SK-N-SH (cell line): ENCODE results near the gene HIF3A. TPM values are rescaled to one million over a fixed set of nuclear protein-coding genes. Genes with fewer than 3 reads are reported as not detected.

Source experiments
- CTCF ChIA-PET: fragments of 300-600, 350-600 bp; formaldehyde crosslinking; extraction: SDS; loops from one replicate; lab custom pipeline; 2021; lab: Yijun Ruan, JAX
- POLR2A ChIA-PET: fragments of 350-600 bp; sonication (Branson Sonifier 250); formaldehyde crosslinking; extraction: SDS; loops from one replicate; lab custom pipeline; 2020; ENCODE audit warnings: antibody characterized with exemption, inconsistent platforms; lab: Yijun Ruan, JAX
- DNase-seq: peaks from one replicate; pipeline ENCODE4 v3.0.0; 2012
- H2AFZ ChIP-seq: fragments of 200-600 bp; sonication (generic); 2 replicates; pipeline ENCODE4 v1.8.1; 2016; ENCODE audit warnings: antibody characterized with exemption, mild to moderate bottlenecking, low read depth
- H3F3A ChIP-seq: fragments of 200-600 bp; sonication (generic); replicated peaks from 2 replicates; pipeline ENCODE3; 2016; ENCODE audit warnings: antibody characterized with exemption, mild to moderate bottlenecking; ENCODE audit not compliant: insufficient read depth
- H3K27ac ChIP-seq, 2 experiments: fragments of 200-500 bp in 1 of 2; fragments of 200-600 bp in 1 of 2; sonication (Bioruptor generic) in 1 of 2; sonication (generic), shearing (Covaris generic) in 1 of 2; 2 replicates each; pipeline versions ENCODE4 v1.5.1 to v1.6.1; 2014 to 2016; ENCODE audit warnings: low read depth in 2 of 2, inconsistent platforms in 1 of 2, low read length in 1 of 2, mild to moderate bottlenecking in 1 of 2, mixed read lengths in 1 of 2
- H3K27me3 ChIP-seq: fragments of 200-600 bp; sonication (generic), shearing (Covaris generic); 2 replicates; pipeline ENCODE4 v1.6.1; 2016; ENCODE audit warnings: mixed run types; ENCODE audit not compliant: insufficient read depth
- H3K36me3 ChIP-seq, 2 experiments: fragments of 200-500 bp in 1 of 2; fragments of 200-600 bp in 1 of 2; sonication (Bioruptor generic) in 1 of 2; sonication (generic) in 1 of 2; replicated peaks in 1 of 2; 2 replicates each; pipeline versions ENCODE3 to v1.5.1; 2014 to 2016; ENCODE audit warnings: low read length in 1 of 2, mild to moderate bottlenecking in 1 of 2; ENCODE audit not compliant: insufficient read depth in 2 of 2, control insufficient read depth in 1 of 2
- H3K4me1 ChIP-seq, 2 experiments: fragments of 200-500 bp in 1 of 2; fragments of 200-600 bp in 1 of 2; sonication (Bioruptor generic) in 1 of 2; sonication (generic), shearing (Covaris generic) in 1 of 2; 2 replicates each; pipeline versions ENCODE4 v1.5.1 to v1.6.1; 2014 to 2016; ENCODE audit warnings: low read depth in 1 of 2, low read length in 1 of 2, mixed run types in 1 of 2; ENCODE audit not compliant: insufficient read depth in 2 of 2, control insufficient read depth in 1 of 2
- H3K4me2 ChIP-seq: fragments of 200-600 bp; sonication (generic), shearing (Covaris generic); 2 replicates; pipeline ENCODE4 v1.6.1; 2017; ENCODE audit warnings: mixed run types
- H3K4me3 ChIP-seq, 2 experiments: fragments of 200-500 bp in 1 of 2; fragments of 200-600 bp in 1 of 2; sonication (Bioruptor generic) in 1 of 2; sonication (generic), shearing (Covaris generic) in 1 of 2; 2 replicates each; pipeline versions ENCODE4 v1.5.1 to v1.8.1; 2014 to 2016; ENCODE audit warnings: low read depth in 2 of 2, inconsistent platforms in 1 of 2, low read length in 1 of 2, mild to moderate bottlenecking in 1 of 2, mixed read lengths in 1 of 2, moderate library complexity in 1 of 2
- H3K79me2 ChIP-seq: fragments of 200-600 bp; sonication (generic); 2 replicates; pipeline ENCODE4 v1.8.1; 2017; ENCODE audit warnings: mild to moderate bottlenecking; ENCODE audit not compliant: insufficient read depth
- H3K9ac ChIP-seq: fragments of 200-600 bp; sonication (generic); 2 replicates; pipeline ENCODE4 v1.6.1; 2017; ENCODE audit warnings: mixed run types
- H3K9me2 ChIP-seq: fragments of 200-600 bp; sonication (generic); 2 replicates; pipeline ENCODE4 v1.6.1; 2017; ENCODE audit warnings: mixed run types
- H3K9me3 ChIP-seq: fragments of 200-600 bp; sonication (generic); 2 replicates; pipeline ENCODE4 v1.6.1; 2017; ENCODE audit warnings: mixed run types, mild to moderate bottlenecking, moderate library complexity
- H4K20me1 ChIP-seq: fragments of 200-600 bp; sonication (generic); 2 replicates; pipeline ENCODE4 v1.6.1; 2017; ENCODE audit warnings: mild to moderate bottlenecking, mixed run types; ENCODE audit not compliant: insufficient read depth
- CHD2 ChIP-seq: fragments of 150-350 bp; IDR thresholded peaks from 2 replicates; pipeline ENCODE4 v1.6.1; 2018; ENCODE audit warnings: low read length; ENCODE audit not compliant: partially characterized antibody
- ELF1 ChIP-seq: IDR thresholded peaks from 2 replicates; pipeline ENCODE4 v1.4.0; 2012
- FOXJ3 ChIP-seq: sonication (generic); formaldehyde crosslinking; IDR thresholded peaks from 2 replicates; pipeline ENCODE4 v1.5.1; 2020; ENCODE audit warnings: mild to moderate bottlenecking, missing genetic modification reagents
- FOXM1 ChIP-seq: IDR thresholded peaks from 2 replicates; pipeline ENCODE4 v1.4.0; 2012; ENCODE audit warnings: low read depth, mild to moderate bottlenecking
- GABPA ChIP-seq: IDR thresholded peaks from 2 replicates; pipeline ENCODE4 v1.4.0; 2012; ENCODE audit warnings: low read depth, mild to moderate bottlenecking
- GATA2 ChIP-seq: sonication (generic); formaldehyde crosslinking; IDR thresholded peaks from 2 replicates; pipeline ENCODE4 v1.5.0; 2020; ENCODE audit warnings: mild to moderate bottlenecking, missing genetic modification reagents
- JUND ChIP-seq: IDR thresholded peaks from 2 replicates; pipeline ENCODE4 v1.4.0; 2012
- MXI1 ChIP-seq: IDR thresholded peaks from 2 replicates; pipeline ENCODE4 v1.6.1; 2012; ENCODE audit warnings: mild to moderate bottlenecking, low read depth, low read length, improper control_type of control experiment
- RXRA ChIP-seq: IDR thresholded peaks from 2 replicates; pipeline ENCODE4 v1.4.0; 2012; ENCODE audit warnings: low read depth, mild to moderate bottlenecking, borderline replicate concordance
- SIN3A ChIP-seq: IDR thresholded peaks from 2 replicates; pipeline ENCODE4 v1.6.1; 2012; ENCODE audit warnings: low read depth, mild to moderate bottlenecking, low read length, moderate library complexity, borderline replicate concordance
- SMC3 ChIP-seq: IDR thresholded peaks from 2 replicates; pipeline ENCODE4 v1.6.1; 2012; ENCODE audit warnings: low read depth, low read length, improper control_type of control experiment
- TAF1 ChIP-seq: IDR thresholded peaks from 2 replicates; pipeline ENCODE4 v1.6.1; 2012; ENCODE audit warnings: low read depth, mild to moderate bottlenecking, low read length, moderate library complexity, borderline replicate concordance
- TEAD4 ChIP-seq: IDR thresholded peaks from 2 replicates; pipeline ENCODE4 v1.4.0; 2012; ENCODE audit warnings: mild to moderate bottlenecking, borderline replicate concordance; ENCODE audit not compliant: insufficient read depth
- WGBS: methylation state at CpG from one replicate; pipeline ENCODE4 v1.1.6; 2017; ENCODE audit warnings: low lambda C conversion rate; 5-methylcytosine and 5-hydroxymethylcytosine counted together
- polyA plus RNA-seq, 3 experiments: library from polyadenylated mRNA; depleted of rRNA; stranded (reverse); fragments of >200 nt; gene quantifications; 2 replicates each; pipeline ENCODE4 v1.2.3, GENCODE V29; 2012
- TF ChIP-seq, protein P1 (sequence below): IDR thresholded peaks from 2 replicates; pipeline ENCODE4; 2012
- TF ChIP-seq, protein P2 (sequence below): fragments of 150-350 bp; IDR thresholded peaks from 2 replicates; pipeline ENCODE4 v1.6.1; 2016; ENCODE audit warnings: mild to moderate bottlenecking, low read depth, low read length
- TF ChIP-seq, protein P3 (sequence below): fragments of 200-600 bp; sonication (generic); IDR thresholded peaks from 2 replicates; pipeline ENCODE4 v1.6.1; 2017; ENCODE audit warnings: antibody characterized with exemption, mild to moderate bottlenecking, moderate library complexity
- TF ChIP-seq, protein P4 (sequence below): IDR thresholded peaks from 2 replicates; pipeline ENCODE4 v1.4.0; 2012; ENCODE audit warnings: low read depth, borderline replicate concordance

The HIF3A gene
- polyA plus RNA-seq (2012; rRNA removed): 0.92 and 0.96 TPM in 2 replicates
- 0.21 and 0.49 TPM in 2 replicates for polyA plus RNA-seq (2012; cell fraction: cytosol; rRNA removed)
- polyA plus RNA-seq (2012; cell fraction: nucleus; rRNA removed): 4.6 and 5.9 TPM in 2 replicates

DNA sequence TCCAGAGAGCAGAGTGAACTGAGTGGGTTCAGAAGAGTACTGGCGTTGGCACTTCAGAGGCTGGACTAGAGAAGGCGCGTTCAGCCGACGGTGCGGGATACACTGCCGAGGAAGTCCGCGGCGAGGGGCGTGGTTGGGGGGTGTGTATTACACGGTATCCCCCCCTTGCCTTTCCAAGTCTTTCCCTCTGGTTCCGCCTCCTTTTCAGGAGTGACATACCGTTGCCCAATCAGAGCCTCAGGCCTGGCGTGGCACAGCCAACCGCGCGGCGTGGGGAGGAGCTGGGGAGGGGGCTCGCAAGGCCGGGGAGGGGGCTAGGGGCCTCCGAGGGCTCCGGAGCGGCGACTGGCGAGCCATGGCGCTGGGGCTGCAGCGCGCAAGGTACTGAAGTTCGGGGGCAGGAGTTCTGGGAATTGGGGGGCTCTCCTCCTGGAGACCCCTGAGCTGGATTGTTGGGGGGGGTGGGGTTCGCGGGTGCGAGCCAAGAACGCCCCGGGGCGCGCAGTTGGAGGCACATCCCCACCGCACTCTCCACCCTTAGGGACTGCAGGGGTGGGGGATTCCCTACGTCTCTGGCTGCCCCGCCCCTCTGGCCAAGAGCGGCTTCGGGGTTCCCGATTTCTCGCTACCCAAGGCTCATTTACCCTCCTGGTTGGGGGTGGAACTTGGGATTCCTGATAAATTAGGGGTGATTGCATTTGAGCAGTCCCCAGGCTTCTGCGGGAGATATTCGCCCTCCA is at the start of gene HIF3A:
TSS of gene HIF3A (plus strand) at position 321 of the 740 bp plus-strand sequence. CDS start at position 356, 35 bp downstream.
- POLR2A ChIA-PET: no interaction called here
- peak; percentile 30 for TF ChIP-seq CHD2
- TF ChIP-seq, protein P1, sequence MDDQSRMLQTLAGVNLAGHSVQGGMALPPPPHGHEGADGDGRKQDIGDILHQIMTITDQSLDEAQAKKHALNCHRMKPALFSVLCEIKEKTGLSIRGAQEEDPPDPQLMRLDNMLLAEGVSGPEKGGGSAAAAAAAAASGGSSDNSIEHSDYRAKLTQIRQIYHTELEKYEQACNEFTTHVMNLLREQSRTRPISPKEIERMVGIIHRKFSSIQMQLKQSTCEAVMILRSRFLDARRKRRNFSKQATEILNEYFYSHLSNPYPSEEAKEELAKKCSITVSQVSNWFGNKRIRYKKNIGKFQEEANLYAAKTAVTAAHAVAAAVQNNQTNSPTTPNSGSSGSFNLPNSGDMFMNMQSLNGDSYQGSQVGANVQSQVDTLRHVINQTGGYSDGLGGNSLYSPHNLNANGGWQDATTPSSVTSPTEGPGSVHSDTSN: peak; percentile 95
- no peak for TF ChIP-seq FOXM1
- TF ChIP-seq MXI1: peak; percentile 14; the same call in 1 of the 2 replicates
- TF ChIP-seq, protein P2, sequence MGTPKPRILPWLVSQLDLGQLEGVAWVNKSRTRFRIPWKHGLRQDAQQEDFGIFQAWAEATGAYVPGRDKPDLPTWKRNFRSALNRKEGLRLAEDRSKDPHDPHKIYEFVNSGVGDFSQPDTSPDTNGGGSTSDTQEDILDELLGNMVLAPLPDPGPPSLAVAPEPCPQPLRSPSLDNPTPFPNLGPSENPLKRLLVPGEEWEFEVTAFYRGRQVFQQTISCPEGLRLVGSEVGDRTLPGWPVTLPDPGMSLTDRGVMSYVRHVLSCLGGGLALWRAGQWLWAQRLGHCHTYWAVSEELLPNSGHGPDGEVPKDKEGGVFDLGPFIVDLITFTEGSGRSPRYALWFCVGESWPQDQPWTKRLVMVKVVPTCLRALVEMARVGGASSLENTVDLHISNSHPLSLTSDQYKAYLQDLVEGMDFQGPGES: peak; percentile 59; the same call in 1 of the 2 replicates
- H3K4me1 ChIP-seq: peaks cover 15 to 34% of the 10 kb centered on the region in 2 experiments
- peak; percentile 90 for DNase-seq
- H3K27me3 ChIP-seq: no peaks in the 10 kb centered on the region
- CTCF ChIA-PET: interaction anchor here (0.7 to 7.7 kb wide), 6 partner anchors 14 to 268 kb away, joined by 3 to 70 read pairs (median 4); partner anchors contain the start of gene PPP5C
- H3K9ac ChIP-seq: peak within 1 kb of the TSS; percentile 22; the same call in 1 of the 2 replicates
- H3K79me2 ChIP-seq: no peaks in the 10 kb centered on the region
- peak within 1 kb of the TSS; percentile 66 for H3K4me2 ChIP-seq
- H3K27ac ChIP-seq: no peak within 1 kb of the TSS
- no peaks in the 10 kb centered on the region for H3F3A ChIP-seq
- no peaks in the 10 kb centered on the region for H3K9me2 ChIP-seq
- no peaks in the 10 kb centered on the region for H3K9me3 ChIP-seq
- H2AFZ ChIP-seq: peak within 1 kb of the TSS; percentile 39; the same call in 1 of the 2 replicates
- no peaks in the 10 kb centered on the region for H3K36me3 ChIP-seq
- H4K20me1 ChIP-seq: no peaks in the 10 kb centered on the region
- WGBS: 30% methylated on average over 18 of the region's 46 CpGs
- H3K4me3 ChIP-seq: peak within 1 kb of the TSS; percentile 33 to 48; a peak in 3 of 4 replicates

DNA sequence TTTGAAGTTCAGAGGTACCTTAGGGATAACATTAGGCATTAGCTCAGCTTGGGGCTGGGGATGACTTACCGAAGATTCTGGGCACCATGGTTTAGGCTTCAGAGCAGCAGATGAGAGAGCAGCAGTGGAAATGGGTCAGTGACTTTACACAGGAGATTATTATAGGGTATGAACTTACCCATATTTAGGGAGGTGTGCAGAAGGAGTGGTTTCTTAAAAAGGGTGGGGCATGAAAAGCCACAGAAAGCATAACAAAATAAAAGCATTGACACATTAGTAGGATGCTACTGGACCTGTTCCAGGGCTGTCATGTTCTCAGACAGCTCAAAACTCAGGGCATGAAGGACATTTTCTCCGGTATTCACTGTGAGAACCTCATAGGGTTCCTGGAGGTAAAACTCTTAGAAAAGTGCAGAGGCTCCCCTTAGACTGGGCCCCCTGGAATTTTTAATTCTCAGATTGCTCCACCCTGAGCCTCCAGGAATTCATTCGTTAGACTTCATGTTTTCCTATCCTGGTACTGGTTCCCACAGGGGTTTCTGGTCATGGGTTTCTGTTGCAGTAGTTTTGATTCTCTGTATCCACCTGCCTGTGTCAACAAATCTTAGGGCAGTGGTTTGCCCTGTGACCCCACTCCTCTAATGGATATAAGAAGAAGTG is 46.6 kb upstream of the HIF3A start:
- no peak for DNase-seq
- H3K4me2 ChIP-seq: no peak overlapping the region
- no peaks in the 10 kb centered on the region for H3K36me3 ChIP-seq
- whole genome bisulfite sequencing: 6% methylated on average over 3 of the region's 3 CpGs
- H3K79me2 ChIP-seq: no peaks in the 10 kb centered on the region
- peaks cover 86% of the 10 kb centered on the region for H3K27me3 ChIP-seq
- H3K9me2 ChIP-seq: no peaks in the 10 kb centered on the region
- CTCF ChIA-PET: interaction anchor here (1.2 to 1.8 kb wide), 3 partner anchors 15 to 222 kb away, joined by 4 to 5 read pairs (median 4); no protein-coding TSS in a partner anchor
- H3K9ac ChIP-seq: no peak overlapping the region
- no peak overlapping the region for H3K4me3 ChIP-seq
- H4K20me1 ChIP-seq: no peaks in the 10 kb centered on the region
- H3K27ac ChIP-seq: no peak overlapping the region
- H3K9me3 ChIP-seq: no peaks in the 10 kb centered on the region
- POLR2A ChIA-PET: no interaction called here
- no peaks in the 10 kb centered on the region for H3K4me1 ChIP-seq
- H3F3A ChIP-seq: no peaks in the 10 kb centered on the region
- no peak overlapping the region for H2AFZ ChIP-seq
- TF ChIP-seq FOXJ3 (CRISPR knock-in tag) (no peak), RXRA (no peak), GABPA (no peak), ELF1 (no peak), MXI1 (no peak), SIN3A (no peak), JUND (no peak), SMC3 (no peak), GATA2 (CRISPR knock-in tag) (no peak), TAF1 (no peak), CHD2 (no peak), FOXM1 (no peak), TEAD4 (no peak)
- TF ChIP-seq, protein P2: no peak
- TF ChIP-seq, protein P3, sequence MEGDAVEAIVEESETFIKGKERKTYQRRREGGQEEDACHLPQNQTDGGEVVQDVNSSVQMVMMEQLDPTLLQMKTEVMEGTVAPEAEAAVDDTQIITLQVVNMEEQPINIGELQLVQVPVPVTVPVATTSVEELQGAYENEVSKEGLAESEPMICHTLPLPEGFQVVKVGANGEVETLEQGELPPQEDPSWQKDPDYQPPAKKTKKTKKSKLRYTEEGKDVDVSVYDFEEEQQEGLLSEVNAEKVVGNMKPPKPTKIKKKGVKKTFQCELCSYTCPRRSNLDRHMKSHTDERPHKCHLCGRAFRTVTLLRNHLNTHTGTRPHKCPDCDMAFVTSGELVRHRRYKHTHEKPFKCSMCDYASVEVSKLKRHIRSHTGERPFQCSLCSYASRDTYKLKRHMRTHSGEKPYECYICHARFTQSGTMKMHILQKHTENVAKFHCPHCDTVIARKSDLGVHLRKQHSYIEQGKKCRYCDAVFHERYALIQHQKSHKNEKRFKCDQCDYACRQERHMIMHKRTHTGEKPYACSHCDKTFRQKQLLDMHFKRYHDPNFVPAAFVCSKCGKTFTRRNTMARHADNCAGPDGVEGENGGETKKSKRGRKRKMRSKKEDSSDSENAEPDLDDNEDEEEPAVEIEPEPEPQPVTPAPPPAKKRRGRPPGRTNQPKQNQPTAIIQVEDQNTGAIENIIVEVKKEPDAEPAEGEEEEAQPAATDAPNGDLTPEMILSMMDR: no peak
- TF ChIP-seq, protein P4, sequence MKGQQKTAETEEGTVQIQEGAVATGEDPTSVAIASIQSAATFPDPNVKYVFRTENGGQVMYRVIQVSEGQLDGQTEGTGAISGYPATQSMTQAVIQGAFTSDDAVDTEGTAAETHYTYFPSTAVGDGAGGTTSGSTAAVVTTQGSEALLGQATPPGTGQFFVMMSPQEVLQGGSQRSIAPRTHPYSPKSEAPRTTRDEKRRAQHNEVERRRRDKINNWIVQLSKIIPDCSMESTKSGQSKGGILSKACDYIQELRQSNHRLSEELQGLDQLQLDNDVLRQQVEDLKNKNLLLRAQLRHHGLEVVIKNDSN: no peak
